ENCODE results near the gene NPAS3.
"Not testable (repeated sequence)": the region's sequence is repeated elsewhere in the genome, so short reads cannot be mapped to it uniquely, and the experiment has no call there.

Gene NPAS3

DNA sequence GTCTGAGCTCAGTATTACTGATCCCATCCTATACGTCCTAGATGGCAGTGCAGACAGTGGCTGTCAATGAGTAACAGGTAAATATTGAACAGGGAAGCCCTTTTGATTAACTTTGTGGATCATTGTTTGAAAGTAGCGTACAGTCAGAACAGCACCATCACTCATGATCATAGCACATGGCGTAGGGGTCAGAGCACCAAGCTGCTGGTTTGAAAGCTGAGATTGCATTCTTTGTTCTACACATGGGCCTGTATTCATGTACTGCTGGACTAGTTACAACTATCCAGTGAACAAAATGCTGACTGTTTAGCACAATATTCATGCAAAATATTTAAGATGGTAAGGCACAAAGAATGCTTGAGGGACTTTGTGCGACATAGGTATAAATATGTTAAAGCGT lies 131.8 kb downstream of the NPAS3 start:
- Histone ChIP-seq H3K36me3 (ENCODE audit: control insufficient read depth, insufficient read depth, low read length) (no peaks in the 10 kb centered on the region), H3K4me3 (ENCODE audit: low read length) (no peak overlapping the region), H3K9me3 (ENCODE audit: control insufficient read depth, insufficient read depth, low read length) (no peaks in the 10 kb centered on the region), H3K27me3 (ENCODE audit: control insufficient read depth, insufficient read depth, low read length) (no peaks in the 10 kb centered on the region), H3K4me1 (ENCODE audit: control insufficient read depth, insufficient read depth, low read length) (no peaks in the 10 kb centered on the region), H3K27ac (ENCODE audit: low read length) (no peak overlapping the region)
- no CpG with 5 or more reads among the region's 5 CpGs for WGBS (ENCODE audit: insufficient coverage, insufficient read length)
- no peak for DNase-seq (ENCODE audit: low read depth, low spot score)

DNA sequence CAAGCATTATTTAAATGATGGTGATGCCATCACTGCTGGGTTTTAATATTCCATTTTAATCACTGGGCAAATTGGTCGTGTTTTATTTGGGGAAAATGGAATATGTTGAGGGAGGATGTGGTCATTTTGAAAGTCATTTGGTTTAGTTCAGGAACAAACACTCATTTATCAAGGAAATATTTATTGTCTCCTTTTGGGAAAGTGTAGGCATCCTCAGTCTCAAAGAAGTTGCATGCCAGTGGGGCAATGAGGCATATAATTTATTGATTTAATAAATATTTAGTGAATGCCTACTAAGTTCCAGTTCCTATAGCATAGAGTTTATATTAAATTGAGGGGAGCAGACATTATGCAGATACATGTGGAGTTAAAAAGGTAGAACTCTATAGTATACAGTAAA lies 134.3 kb downstream of the NPAS3 start:
- no peaks in the 10 kb centered on the region for H3K4me1 ChIP-seq (ENCODE audit: control insufficient read depth, insufficient read depth, low read length)
- no peak overlapping the region for H3K4me3 ChIP-seq (ENCODE audit: low read length)
- no peak for DNase-seq (ENCODE audit: low read depth, low spot score)

DNA sequence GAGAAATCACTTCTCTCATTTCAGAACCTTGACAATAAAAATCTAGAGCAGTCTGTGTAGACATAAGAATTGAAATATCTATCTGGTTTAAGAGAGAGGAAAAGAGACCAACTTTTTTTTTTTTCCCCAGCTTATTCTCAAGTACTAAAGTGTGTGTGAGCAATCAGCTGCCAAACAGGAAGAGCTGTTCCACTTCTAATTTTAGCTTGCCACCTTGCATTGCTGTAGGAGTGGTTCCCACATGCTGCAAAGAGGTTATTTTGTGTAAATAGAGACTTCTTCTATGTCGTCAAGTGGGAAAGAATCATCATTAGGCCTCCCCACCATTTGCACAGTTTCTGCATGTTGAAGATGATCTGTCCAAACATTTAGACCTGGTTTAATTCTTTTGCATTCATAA lies 142.6 kb downstream of the NPAS3 start:
- Histone ChIP-seq H3K36me3 (ENCODE audit: control insufficient read depth, insufficient read depth, low read length) (no peaks in the 10 kb centered on the region), H3K27me3 (ENCODE audit: control insufficient read depth, insufficient read depth, low read length) (no peaks in the 10 kb centered on the region), H3K4me3 (ENCODE audit: low read length) (no peak overlapping the region), H3K4me1 (ENCODE audit: control insufficient read depth, insufficient read depth, low read length) (no peaks in the 10 kb centered on the region), H3K9me3 (ENCODE audit: control insufficient read depth, insufficient read depth, low read length) (no peaks in the 10 kb centered on the region), H3K27ac (ENCODE audit: low read length) (no peak overlapping the region)
- DNase-seq (ENCODE audit: low read depth, low spot score), result no peak
- no CpG with 5 or more reads among the region's 1 CpG for WGBS (ENCODE audit: insufficient coverage, insufficient read length)

More for the DNA sequence above, 134.3 kb downstream of the NPAS3 start:
- 100% methylated on average over 1 of the region's 1 CpG for WGBS (ENCODE audit: insufficient coverage, insufficient read length)
- H3K9me3 ChIP-seq (ENCODE audit: control insufficient read depth, insufficient read depth, low read length), result no peaks in the 10 kb centered on the region
- H3K27ac ChIP-seq (ENCODE audit: low read length), result no peak overlapping the region
- no peaks in the 10 kb centered on the region for H3K27me3 ChIP-seq (ENCODE audit: control insufficient read depth, insufficient read depth, low read length)
- H3K36me3 ChIP-seq (ENCODE audit: control insufficient read depth, insufficient read depth, low read length), result no peaks in the 10 kb centered on the region

DNA sequence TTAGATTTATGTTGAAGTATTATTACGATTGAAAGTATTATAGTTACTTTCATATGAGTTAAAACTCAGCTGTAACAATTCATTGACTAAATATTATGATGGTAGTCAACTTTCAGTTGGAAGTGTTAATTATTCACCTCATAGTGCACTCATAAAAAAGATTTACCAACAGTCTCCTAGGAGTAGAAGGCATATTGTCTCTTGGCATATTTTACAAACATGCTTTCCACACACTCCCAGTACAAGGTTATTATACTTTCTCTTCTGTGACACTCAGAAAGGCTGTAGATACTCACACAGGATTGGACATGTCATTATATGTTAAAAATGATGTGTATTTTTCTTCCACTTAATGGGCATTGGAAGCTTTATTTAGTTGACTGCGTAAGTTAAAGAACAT lies 147.1 kb downstream of the NPAS3 start:
- H3K27me3 ChIP-seq (ENCODE audit: control insufficient read depth, insufficient read depth, low read length), result no peaks in the 10 kb centered on the region
- H3K36me3 ChIP-seq (ENCODE audit: control insufficient read depth, insufficient read depth, low read length), result no peaks in the 10 kb centered on the region
- H3K9me3 ChIP-seq (ENCODE audit: control insufficient read depth, insufficient read depth, low read length), result peaks cover 2% of the 10 kb centered on the region; the same call in 1 of the 2 replicates
- DNase-seq (ENCODE audit: low read depth, low spot score), result no peak
- H3K27ac ChIP-seq (ENCODE audit: low read length), result no peak overlapping the region
- no peak overlapping the region for H3K4me3 ChIP-seq (ENCODE audit: low read length)
- no CpG with 5 or more reads among the region's 2 CpGs for WGBS (ENCODE audit: insufficient coverage, insufficient read length)
- no peaks in the 10 kb centered on the region for H3K4me1 ChIP-seq (ENCODE audit: control insufficient read depth, insufficient read depth, low read length)

DNA sequence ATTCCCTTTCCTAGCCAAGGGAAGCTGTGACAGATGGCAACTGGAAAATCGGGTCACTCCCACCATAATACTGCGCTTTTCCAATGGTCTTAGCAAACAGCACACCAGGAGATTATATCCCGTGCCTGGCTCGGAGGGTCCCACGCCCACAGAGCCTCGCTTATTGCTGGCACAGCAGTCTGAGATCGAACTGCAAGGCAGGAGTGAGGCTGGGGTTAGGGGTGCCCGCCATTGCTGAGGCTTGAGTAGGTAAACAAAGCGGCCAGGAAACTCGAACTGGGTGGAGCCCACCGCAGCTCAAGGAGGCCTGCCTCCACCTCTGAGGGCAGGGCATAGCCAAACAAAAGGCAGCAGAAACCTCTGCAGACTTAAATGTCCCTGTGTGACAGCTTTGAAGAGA lies 149.6 kb downstream of the NPAS3 start:
- not testable (repeated sequence) for H3K9me3 ChIP-seq (ENCODE audit: control insufficient read depth, insufficient read depth, low read length); H3K27me3 ChIP-seq (ENCODE audit: control insufficient read depth, insufficient read depth, low read length); H3K36me3 ChIP-seq (ENCODE audit: control insufficient read depth, insufficient read depth, low read length); H3K27ac ChIP-seq (ENCODE audit: low read length); DNase-seq (ENCODE audit: low read depth, low spot score); H3K4me3 ChIP-seq (ENCODE audit: low read length); H3K4me1 ChIP-seq (ENCODE audit: control insufficient read depth, insufficient read depth, low read length)
- WGBS (ENCODE audit: insufficient coverage, insufficient read length), result no CpG with 5 or more reads among the region's 11 CpGs

DNA sequence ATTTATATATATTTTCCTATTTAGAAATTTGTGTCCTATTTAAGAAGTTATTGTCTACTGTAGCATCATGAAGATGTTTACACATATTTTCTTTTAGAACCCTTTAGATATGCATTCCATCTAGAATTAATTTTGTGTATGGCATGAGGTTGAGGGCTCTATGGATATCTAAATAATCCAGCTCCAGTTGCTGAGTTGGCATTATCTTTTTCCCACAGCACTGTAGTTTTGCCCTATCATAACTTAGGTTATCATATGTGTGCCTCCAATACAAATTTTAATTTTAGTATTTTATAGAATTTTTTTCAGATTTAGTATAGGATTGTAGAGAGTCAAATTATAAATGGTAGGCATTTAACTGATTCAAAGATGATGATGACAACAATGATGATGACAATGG lies 159.3 kb downstream of the NPAS3 start:
- no peak for DNase-seq (ENCODE audit: low read depth, low spot score)
- Histone ChIP-seq H3K36me3 (ENCODE audit: control insufficient read depth, insufficient read depth, low read length) (no peaks in the 10 kb centered on the region), H3K27ac (ENCODE audit: low read length) (no peak overlapping the region), H3K4me3 (ENCODE audit: low read length) (no peak overlapping the region), H3K9me3 (ENCODE audit: control insufficient read depth, insufficient read depth, low read length) (no peaks in the 10 kb centered on the region), H3K4me1 (ENCODE audit: control insufficient read depth, insufficient read depth, low read length) (no peaks in the 10 kb centered on the region), H3K27me3 (ENCODE audit: control insufficient read depth, insufficient read depth, low read length) (no peaks in the 10 kb centered on the region)

DNA sequence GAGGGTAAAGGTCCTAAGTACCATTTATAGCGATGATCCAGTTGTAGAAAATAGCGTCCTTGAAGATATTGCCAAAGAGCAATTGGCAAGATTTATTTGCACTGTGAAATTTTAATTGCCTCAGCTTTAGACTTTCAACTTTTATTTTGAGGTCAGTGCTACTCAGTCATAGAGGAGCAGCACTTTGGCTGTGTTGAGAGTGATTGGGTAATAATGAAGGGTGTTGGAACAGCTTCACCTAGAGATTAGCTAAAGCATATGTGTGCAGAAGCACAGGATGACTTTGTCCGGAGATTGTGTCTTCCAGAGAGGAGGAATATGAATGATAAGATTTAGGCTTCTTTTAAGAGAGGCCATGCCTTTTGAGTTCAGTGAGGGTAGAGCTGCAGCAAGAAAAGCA lies 164.8 kb downstream of the NPAS3 start:
- Histone ChIP-seq H3K4me1 (ENCODE audit: control insufficient read depth, insufficient read depth, low read length) (no peaks in the 10 kb centered on the region), H3K4me3 (ENCODE audit: low read length) (no peak overlapping the region), H3K27ac (ENCODE audit: low read length) (no peak overlapping the region), H3K36me3 (ENCODE audit: control insufficient read depth, insufficient read depth, low read length) (no peaks in the 10 kb centered on the region), H3K9me3 (ENCODE audit: control insufficient read depth, insufficient read depth, low read length) (no peaks in the 10 kb centered on the region), H3K27me3 (ENCODE audit: control insufficient read depth, insufficient read depth, low read length) (no peaks in the 10 kb centered on the region)
- no CpG with 5 or more reads among the region's 3 CpGs for WGBS (ENCODE audit: insufficient coverage, insufficient read length)
- no peak for DNase-seq (ENCODE audit: low read depth, low spot score)

DNA sequence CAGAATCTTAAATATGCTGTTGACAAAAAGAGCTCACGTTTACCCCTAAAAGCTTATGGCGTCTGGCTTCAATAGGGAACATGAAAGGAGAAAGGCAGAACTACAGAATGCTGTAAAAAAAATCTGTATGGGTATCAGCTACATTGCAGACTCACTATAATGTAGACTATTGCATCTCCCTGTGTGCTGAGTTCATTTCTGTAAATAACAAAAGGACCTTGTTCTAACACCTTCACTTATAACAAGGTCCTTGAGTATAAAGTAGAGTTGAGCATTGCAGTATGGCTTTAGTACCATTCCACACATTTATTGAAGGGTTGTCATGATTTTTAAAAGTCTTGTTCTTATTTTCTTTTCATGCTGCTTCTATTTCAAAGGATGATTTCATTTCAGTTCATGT lies 165.3 kb downstream of the NPAS3 start:
- H3K9me3 ChIP-seq (ENCODE audit: control insufficient read depth, insufficient read depth, low read length), result no peaks in the 10 kb centered on the region

DNA sequence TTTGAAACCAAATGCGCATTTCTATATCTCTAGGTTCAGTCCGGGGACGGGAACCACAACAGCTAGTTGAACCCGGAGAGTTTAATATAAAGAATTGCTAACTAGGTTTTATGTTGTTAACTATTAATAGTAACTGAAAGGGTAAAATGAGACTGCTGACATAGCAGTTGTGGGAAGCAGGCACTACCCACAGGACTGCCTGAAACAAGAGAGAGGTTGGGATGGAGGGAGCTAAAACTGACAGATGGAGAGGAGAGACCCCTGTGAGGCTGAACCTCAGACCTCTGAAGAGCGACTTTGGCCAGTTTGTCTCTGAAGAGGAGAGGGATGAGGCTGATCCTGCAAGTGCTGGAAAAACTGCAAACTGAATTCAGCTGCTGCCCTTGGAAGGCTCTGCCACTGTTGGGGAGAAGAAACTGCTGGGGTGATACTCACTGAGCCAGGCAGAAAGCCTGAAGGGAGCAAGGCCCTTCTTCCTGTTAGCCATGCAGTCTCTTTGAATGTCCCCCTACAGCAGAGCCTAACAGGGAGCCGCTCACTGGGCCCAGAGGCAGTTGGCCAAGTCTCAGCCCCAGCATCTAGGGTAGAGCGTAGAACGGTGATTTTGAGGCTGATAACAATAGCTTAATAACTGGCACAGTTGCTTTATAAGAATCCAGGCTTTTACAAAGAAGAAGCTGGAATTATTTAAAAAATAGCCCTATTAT lies 172.2 kb downstream of the NPAS3 start:
- no peaks in the 10 kb centered on the region for H3K9me3 ChIP-seq (ENCODE audit: control insufficient read depth, insufficient read depth, low read length)
- peaks cover 1% of the 10 kb centered on the region; the same call in 1 of the 2 replicates for H3K4me1 ChIP-seq (ENCODE audit: control insufficient read depth, insufficient read depth, low read length)
- no peak overlapping the region for H3K4me3 ChIP-seq (ENCODE audit: low read length)
- H3K27ac ChIP-seq (ENCODE audit: low read length), result no peak overlapping the region
- H3K27me3 ChIP-seq (ENCODE audit: control insufficient read depth, insufficient read depth, low read length), result no peaks in the 10 kb centered on the region
- H3K36me3 ChIP-seq (ENCODE audit: control insufficient read depth, insufficient read depth, low read length), result no peaks in the 10 kb centered on the region
- no CpG with 5 or more reads among the region's 8 CpGs for WGBS (ENCODE audit: insufficient coverage, insufficient read length)
- DNase-seq (ENCODE audit: low read depth, low spot score), result no peak

More for the DNA sequence above, 165.3 kb downstream of the NPAS3 start:
- no peak for DNase-seq (ENCODE audit: low read depth, low spot score)
- H3K27ac ChIP-seq (ENCODE audit: low read length), result no peak overlapping the region
- no peaks in the 10 kb centered on the region for H3K36me3 ChIP-seq (ENCODE audit: control insufficient read depth, insufficient read depth, low read length)
- WGBS (ENCODE audit: insufficient coverage, insufficient read length), result no CpG with 5 or more reads among the region's 2 CpGs
- no peaks in the 10 kb centered on the region for H3K27me3 ChIP-seq (ENCODE audit: control insufficient read depth, insufficient read depth, low read length)
- H3K4me3 ChIP-seq (ENCODE audit: low read length), result no peak overlapping the region
- no peaks in the 10 kb centered on the region for H3K4me1 ChIP-seq (ENCODE audit: control insufficient read depth, insufficient read depth, low read length)

DNA sequence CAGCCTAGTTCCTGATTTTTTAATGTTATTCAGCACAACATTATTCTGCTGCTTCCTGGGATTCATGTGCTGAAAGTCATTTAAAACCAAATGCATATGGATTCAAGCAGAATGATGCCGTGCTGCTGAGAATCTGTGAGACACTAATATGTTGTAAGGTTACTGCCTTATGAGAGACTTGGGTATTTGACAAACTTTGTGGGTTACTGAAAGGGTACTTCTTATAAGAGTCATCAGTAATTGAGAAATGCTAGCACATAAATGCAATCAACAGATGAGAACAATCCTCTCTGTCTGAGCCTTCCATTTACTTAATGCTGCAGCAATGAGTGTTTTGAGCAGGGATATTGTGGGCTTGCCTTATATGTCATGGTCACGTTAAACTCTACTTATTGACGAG lies 175.7 kb downstream of the NPAS3 start:
- no peak overlapping the region for H3K4me3 ChIP-seq (ENCODE audit: low read length)
- no CpG with 5 or more reads among the region's 3 CpGs for WGBS (ENCODE audit: insufficient coverage, insufficient read length)
- no peaks in the 10 kb centered on the region for H3K27me3 ChIP-seq (ENCODE audit: control insufficient read depth, insufficient read depth, low read length)
- H3K36me3 ChIP-seq (ENCODE audit: control insufficient read depth, insufficient read depth, low read length), result no peaks in the 10 kb centered on the region
- no peaks in the 10 kb centered on the region for H3K9me3 ChIP-seq (ENCODE audit: control insufficient read depth, insufficient read depth, low read length)
- DNase-seq (ENCODE audit: low read depth, low spot score), result no peak
- H3K27ac ChIP-seq (ENCODE audit: low read length), result no peak overlapping the region
- H3K4me1 ChIP-seq (ENCODE audit: control insufficient read depth, insufficient read depth, low read length), result peaks cover 1% of the 10 kb centered on the region; the same call in 1 of the 2 replicates

DNA sequence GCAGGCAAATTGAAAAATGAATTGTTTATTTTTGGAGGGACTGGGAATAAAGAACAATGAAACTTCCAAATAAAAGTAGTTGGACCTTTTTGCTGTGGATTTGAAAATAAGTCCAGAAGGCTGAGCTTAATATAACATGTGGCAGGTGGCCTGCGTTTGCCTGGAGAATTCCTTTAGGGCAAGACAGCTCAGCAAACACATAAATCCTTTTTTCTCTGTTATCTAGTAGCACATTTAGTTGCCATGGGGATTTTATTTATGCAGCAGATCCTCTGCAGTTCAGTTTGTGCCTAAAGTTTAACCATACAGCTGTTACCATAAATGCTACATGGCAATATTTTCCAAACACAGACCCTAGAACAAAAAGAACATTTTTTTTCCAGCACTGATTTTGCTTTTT lies 180.0 kb downstream of the NPAS3 start:
- Histone ChIP-seq H3K9me3 (ENCODE audit: control insufficient read depth, insufficient read depth, low read length) (no peaks in the 10 kb centered on the region), H3K36me3 (ENCODE audit: control insufficient read depth, insufficient read depth, low read length) (no peaks in the 10 kb centered on the region), H3K4me1 (ENCODE audit: control insufficient read depth, insufficient read depth, low read length) (no peaks in the 10 kb centered on the region), H3K27ac (ENCODE audit: low read length) (no peak overlapping the region), H3K27me3 (ENCODE audit: control insufficient read depth, insufficient read depth, low read length) (no peaks in the 10 kb centered on the region), H3K4me3 (ENCODE audit: low read length) (no peak overlapping the region)
- no peak for DNase-seq (ENCODE audit: low read depth, low spot score)
- no CpG with 5 or more reads among the region's 1 CpG for WGBS (ENCODE audit: insufficient coverage, insufficient read length)
